HepG2 (cell line): Measurements from ENCODE around the gene RMI2. TPM values are rescaled to one million over a fixed set of nuclear protein-coding genes. Genes with fewer than 3 reads are reported as not detected.

Source experiments
- ATAC-seq: fragments of 200-7000 bp; cut with Tn5 transposase; 3 replicates; pipeline ENCODE4 v1.9.1; 2020; ENCODE audit warnings: mild to moderate bottlenecking, moderate library complexity
- BruUV-seq: library from RNA; stranded (reverse); fragments of 400-500 nt; replicated peaks from 2 replicates; lab custom pipeline; 2021; lab: Mats Ljungman, UMichigan
- CTCF ChIA-PET: fragments of 300-600 bp; formaldehyde crosslinking; extraction: SDS; loops from one replicate; lab custom pipeline; 2021; ENCODE audit warnings: low total read pairs, inconsistent platforms, low intra/inter-chr PET ratio; lab: Yijun Ruan, JAX
- POLR2A ChIA-PET: fragments of 350-600 bp; sonication (Branson Sonifier 250); formaldehyde crosslinking; loops from one replicate; lab custom pipeline; 2020; ENCODE audit warnings: antibody characterized with exemption, inconsistent platforms; lab: Yijun Ruan, JAX
- DNase-seq: peaks from one replicate; pipeline ENCODE4 v3.0.0-alpha.2; 2015; ENCODE audit warnings: low spot score
- FAIRE-seq: peaks from 3 replicates; lab custom pipeline; 2011; peaks lifted over from hg19 to GRCh38; lab: Jason Lieb, UNC
- H2AFZ ChIP-seq: one replicate; pipeline ENCODE4 v1.6.1; 2011; ENCODE audit warnings: low read length, inconsistent platforms
- H3K27ac ChIP-seq: fragments of 300-600 bp; 3 replicates; pipeline ENCODE4 v1.8.0; 2011; ENCODE audit warnings: mixed run types, mild to moderate bottlenecking, mixed read lengths, low read length, inconsistent platforms; ENCODE audit not compliant: insufficient read depth; ENCODE audit errors: extremely low read length
- H3K27me3 ChIP-seq, 2 experiments: fragments of 200-600 bp in 1 of 2; 2 replicates in 1 of 2; 3 replicates in 1 of 2; pipeline versions ENCODE4 v1.6.0 to v1.8.0; 2011; ENCODE audit warnings: low read length in 2 of 2, mild to moderate bottlenecking in 2 of 2, moderate library complexity in 2 of 2, inconsistent platforms in 1 of 2; ENCODE audit not compliant: insufficient read depth in 2 of 2, control insufficient read depth in 1 of 2
- H3K36me3 ChIP-seq, 2 experiments: fragments of 200-600 bp in 1 of 2; replicated peaks in 1 of 2; 2 replicates in 1 of 2; 3 replicates in 1 of 2; pipeline versions ENCODE4 v1.5.1 to v1.8.0; 2011; ENCODE audit warnings: low read length in 2 of 2, inconsistent platforms in 1 of 2; ENCODE audit not compliant: insufficient read depth in 2 of 2, control insufficient read depth in 1 of 2
- H3K4me1 ChIP-seq: 2 replicates; pipeline ENCODE4 v1.5.1; 2012; ENCODE audit warnings: low read length, inconsistent platforms; ENCODE audit not compliant: insufficient read depth
- H3K4me2 ChIP-seq: 2 replicates; pipeline ENCODE4 v1.6.0; 2011; ENCODE audit warnings: low read depth, low read length, inconsistent platforms
- H3K4me3 ChIP-seq, 3 experiments: fragments of 200-600 bp in 1 of 3; sonication (generic), shearing (Covaris generic) in 1 of 3; replicated peaks in 1 of 3; 2 replicates each; pipeline ENCODE4 v1.5.1; 2011 to 2016; ENCODE audit warnings: low read length in 3 of 3, inconsistent platforms in 2 of 3, low read depth in 2 of 3, mild to moderate bottlenecking in 2 of 3, control low read depth in 1 of 3, mixed read lengths in 1 of 3; ENCODE audit not compliant: insufficient read depth in 1 of 3
- H3K79me2 ChIP-seq: one replicate; pipeline ENCODE4 v1.6.1; 2011; ENCODE audit warnings: low read length, inconsistent platforms; ENCODE audit not compliant: insufficient read depth
- H3K9ac ChIP-seq: 2 replicates; pipeline ENCODE4 v1.6.0; 2011; ENCODE audit warnings: mild to moderate bottlenecking, low read depth, low read length, inconsistent platforms; ENCODE audit not compliant: insufficient read depth
- H3K9me3 ChIP-seq: 2 replicates; pipeline ENCODE4 v1.5.1; 2012; ENCODE audit warnings: mild to moderate bottlenecking, low read length
- H4K20me1 ChIP-seq: 2 replicates; pipeline ENCODE4 v1.6.0; 2011; ENCODE audit warnings: inconsistent platforms, mild to moderate bottlenecking, low read length, moderate library complexity; ENCODE audit not compliant: insufficient read depth
- GABPA ChIP-seq, 2 experiments: IDR thresholded peaks; 2 replicates each; pipeline ENCODE4 v1.6.1; 2011 to 2016; ENCODE audit warnings: low read depth in 2 of 2, low read length in 1 of 2, missing biosample characterization in 1 of 2, missing genetic modification characterization in 1 of 2
- GABPB1 ChIP-seq: IDR thresholded peaks from 2 replicates; pipeline ENCODE4 v1.6.1; 2016; ENCODE audit warnings: mild to moderate bottlenecking, missing genetic modification reagents, moderate library complexity, missing compliant biosample characterization
- GFI1 ChIP-seq: sonication (generic); formaldehyde crosslinking; IDR thresholded peaks from 2 replicates; pipeline ENCODE4 v1.5.0; 2020; ENCODE audit warnings: missing genetic modification reagents, mild to moderate bottlenecking, borderline replicate concordance
- HES4 ChIP-seq: sonication (generic); formaldehyde crosslinking; IDR thresholded peaks from 2 replicates; pipeline ENCODE4 v1.9.0; 2021; ENCODE audit warnings: mild to moderate bottlenecking, missing genetic modification reagents, borderline replicate concordance
- MATR3 ChIP-seq: sonication (generic); formaldehyde crosslinking; IDR thresholded peaks from 2 replicates; pipeline ENCODE4 v1.4.0; 2020; ENCODE audit warnings: missing genetic modification reagents
- NFIC ChIP-seq: IDR thresholded peaks from 2 replicates; pipeline ENCODE4 v1.6.1; 2012; ENCODE audit warnings: mild to moderate bottlenecking, low read length, inconsistent platforms
- SP5 ChIP-seq: IDR thresholded peaks from 2 replicates; pipeline ENCODE4 v1.6.1; 2016; ENCODE audit warnings: low read depth, borderline replicate concordance
- TBX2 ChIP-seq: sonication (generic); formaldehyde crosslinking; IDR thresholded peaks from 2 replicates; pipeline ENCODE4 v1.5.0; 2020; ENCODE audit warnings: missing genetic modification reagents, mild to moderate bottlenecking, borderline replicate concordance
- TCF7L2 ChIP-seq: IDR thresholded peaks from 2 replicates; pipeline ENCODE4 v1.6.1; 2011; ENCODE audit warnings: mild to moderate bottlenecking, low read depth, low read length, moderate library complexity
- ZNF121 ChIP-seq: sonication (generic); formaldehyde crosslinking; IDR thresholded peaks from 2 replicates; pipeline ENCODE4 v1.5.0; 2020; ENCODE audit warnings: mild to moderate bottlenecking, missing genetic modification reagents
- ZNF253 ChIP-seq: sonication (generic); formaldehyde crosslinking; IDR thresholded peaks from 2 replicates; pipeline ENCODE4 v1.8.0; 2022; ENCODE audit warnings: mild to moderate bottlenecking, missing genetic modification reagents, borderline replicate concordance
- ZNF432 ChIP-seq: sonication (generic); formaldehyde crosslinking; IDR thresholded peaks from 2 replicates; pipeline ENCODE4 v1.5.0; 2020; ENCODE audit warnings: missing genetic modification reagents, mild to moderate bottlenecking, borderline replicate concordance
- ZNF530 ChIP-seq: sonication (generic); formaldehyde crosslinking; IDR thresholded peaks from 2 replicates; pipeline ENCODE4 v1.5.0; 2020; ENCODE audit warnings: low read depth, mild to moderate bottlenecking, missing genetic modification reagents
- ZNF598 ChIP-seq: sonication (generic); formaldehyde crosslinking; IDR thresholded peaks from 2 replicates; pipeline ENCODE4 v1.5.1; 2020; ENCODE audit warnings: mild to moderate bottlenecking, missing genetic modification reagents, borderline replicate concordance
- ZNF768 ChIP-seq: sonication (generic); formaldehyde crosslinking; IDR thresholded peaks from 2 replicates; pipeline ENCODE4 v1.4.0; 2020; ENCODE audit warnings: missing genetic modification reagents
- ZNF772 ChIP-seq: sonication (generic); formaldehyde crosslinking; IDR thresholded peaks from 2 replicates; pipeline ENCODE4 v1.5.0; 2020; ENCODE audit warnings: mild to moderate bottlenecking, missing genetic modification reagents
- WGBS: methylation state at CpG from one replicate; pipeline ENCODE4 v1.1.6; 2017; ENCODE audit warnings: low lambda C conversion rate; 5-methylcytosine and 5-hydroxymethylcytosine counted together
- in situ Hi-C: cut with HindIII; loops from 2 replicates; pipeline ENCODE4 v1.10.0; 2017; ENCODE audit warnings: low pct_unique_long_range_greater_than_20kb; ENCODE audit not compliant: extremely low pct_ligation_motif_present
- intact Hi-C: fragments of 100-400 bp; cut with micrococcal nuclease; formaldehyde crosslinking; loops from one replicate; pipeline ENCODE4 v1.10.0; 2022; ENCODE audit not compliant: unreplicated experiment
- polyA plus RNA-seq, 8 experiments: library from polyadenylated mRNA; depleted of rRNA in 3 of 8; stranded (reverse) in 7 of 8; unstranded in 1 of 8; fragments of >200 nt; fragmentation: Illumina TruSeq in 4 of 8; extraction: Trizol in 4 of 8; gene quantifications; 2 replicates each; pipeline versions ENCODE4 v1.2.1 to v1.2.3, GENCODE V29; 2011 to 2016; ENCODE audit warnings: low read depth in 4 of 8, missing spikeins in 1 of 8, mixed read lengths in 1 of 8; ENCODE audit not compliant: insufficient read depth in 1 of 8
- total RNA-seq, 5 experiments: library from RNA; depleted of rRNA; stranded (reverse); fragments of >200 nt; fragmentation: Illumina TruSeq; extraction: Trizol; gene quantifications; 2 replicates each; pipeline ENCODE4 v1.2.3, GENCODE V29; 2016; ENCODE audit warnings: low read depth in 1 of 5
- TF ChIP-seq, protein P1 (sequence below): sonication (generic); formaldehyde crosslinking; IDR thresholded peaks from 2 replicates; pipeline ENCODE4 v1.5.0; 2020; ENCODE audit warnings: missing genetic modification reagents, mild to moderate bottlenecking, borderline replicate concordance

Gene RMI2
- total and polyA plus RNA-seq, 2 of the 13 experiments (the other 11 are each of a cell fraction or from before 2014, with no cell fraction given) = 24.5 to 55.7 TPM

DNA sequence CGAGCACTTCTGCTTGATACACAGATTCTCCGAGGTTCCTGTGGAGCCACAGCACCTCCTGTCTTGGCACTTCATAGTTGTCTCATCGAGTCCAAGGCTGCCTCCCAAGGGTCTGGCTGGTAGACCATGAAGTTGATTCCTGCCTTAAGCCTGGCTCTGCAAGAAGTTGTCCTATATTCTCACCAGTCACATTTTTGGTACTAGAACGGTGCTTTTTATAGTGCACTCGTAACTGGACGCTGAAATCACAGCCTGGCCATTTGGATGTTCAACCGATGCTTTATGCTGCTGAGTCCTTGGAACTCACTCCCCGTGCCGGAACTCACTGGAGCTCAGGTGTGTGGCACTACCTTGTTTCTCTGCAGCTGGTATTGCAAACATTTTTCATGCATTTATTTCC lies 35.6 kb downstream of the RMI2 start (continued):
- no peak for TF ChIP-seq SP5
- no peak for TF ChIP-seq GABPA (IDR thresholded peaks at IDR 0.05; ENCODE audit: low read depth, low read length)
- TF ChIP-seq GABPA (CRISPR knock-in tag; IDR thresholded peaks at IDR 0.05; ENCODE audit: low read depth) = no peak
- no peak for TF ChIP-seq ZNF432 (CRISPR knock-in tag)
- TF ChIP-seq TCF7L2 = no peak
- TF ChIP-seq NFIC = no peak
- TF ChIP-seq TBX2 (CRISPR knock-in tag) = no peak
- no peak for TF ChIP-seq ZNF598 (CRISPR knock-in tag)

DNA sequence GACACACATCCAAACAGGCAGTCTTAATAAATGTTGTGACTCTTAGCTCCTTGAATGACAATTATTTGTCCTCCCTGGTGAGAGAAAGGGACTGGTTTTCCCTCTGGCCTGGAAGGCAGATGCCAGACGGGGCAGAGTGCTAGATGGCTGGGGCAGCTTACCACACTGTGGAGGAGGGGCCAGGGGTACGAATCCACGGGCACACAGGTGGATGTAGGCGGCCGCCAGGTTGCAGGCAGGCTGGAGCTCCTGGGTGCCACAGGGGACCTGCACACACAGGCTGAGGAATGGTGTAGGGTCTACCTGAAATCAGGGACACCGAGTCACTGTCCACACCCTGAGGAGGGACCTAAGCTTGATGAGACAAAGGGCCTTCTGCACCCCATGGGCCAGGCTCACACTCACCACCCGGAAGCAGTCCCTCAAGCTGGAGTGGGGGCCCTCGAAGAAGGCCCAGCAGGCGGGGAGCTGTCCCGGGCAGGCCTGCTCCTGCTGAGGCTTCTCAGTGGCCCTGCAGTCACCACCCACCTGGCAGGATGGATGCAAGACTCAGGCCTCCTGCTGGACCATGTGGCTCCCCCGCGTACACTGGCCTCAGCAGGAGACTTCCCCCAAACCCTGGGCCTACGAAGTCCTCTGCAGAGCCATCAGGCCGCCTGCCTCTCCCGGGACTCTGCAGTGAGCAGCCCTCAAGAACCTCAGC lies 38.4 kb downstream of the RMI2 start:
- peaks cover 51% of the 10 kb centered on the region for H3K4me1 ChIP-seq
- H3K27me3 ChIP-seq = peaks cover 22 to 54% of the 10 kb centered on the region in 2 experiments
- no TSS peak for BruUV-seq
- intact Hi-C loops (no loop called here), in situ Hi-C loops (no loop called here)
- no peak overlapping the region for H3K27ac ChIP-seq
- H3K9me3 ChIP-seq = no peaks in the 10 kb centered on the region
- no peak for DNase-seq
- no peak for FAIRE-seq
- H4K20me1 ChIP-seq = no peaks in the 10 kb centered on the region
- WGBS = 30% methylated on average over 12 of the region's 15 CpGs
- H2AFZ ChIP-seq = no peak overlapping the region
- H3K4me3 ChIP-seq = no peak overlapping the region
- H3K79me2 ChIP-seq = no peaks in the 10 kb centered on the region
- POLR2A ChIA-PET = interaction anchor here (1.3 to 1.4 kb wide), 2 partner anchors 12 kb away, joined by 4 to 7 read pairs; no protein-coding TSS in a partner anchor
- no peaks in the 10 kb centered on the region for H3K36me3 ChIP-seq
- TF ChIP-seq HES4 (CRISPR knock-in tag) (no peak), ZNF772 (CRISPR knock-in tag) (peak; percentile 21; the same call in 1 of the 2 replicates), MATR3 (CRISPR knock-in tag) (peak; percentile 26; the same call in 1 of the 2 replicates), ZNF530 (CRISPR knock-in tag) (0 out of 2 replicates have a peak, but pooled peaks have one; percentile 2), ZNF253 (CRISPR knock-in tag) (0 out of 2 replicates have a peak, but pooled peaks have one; percentile 44), ZNF121 (CRISPR knock-in tag) (0 out of 2 replicates have a peak, but pooled peaks have one; percentile 16), GFI1 (CRISPR knock-in tag) (no peak), GABPB1 (CRISPR knock-in tag) (0 out of 2 replicates have a peak, but pooled peaks have one; percentile 34), ZNF768 (CRISPR knock-in tag) (peak; percentile 35; the same call in 1 of the 2 replicates)
- TF ChIP-seq, protein P1, sequence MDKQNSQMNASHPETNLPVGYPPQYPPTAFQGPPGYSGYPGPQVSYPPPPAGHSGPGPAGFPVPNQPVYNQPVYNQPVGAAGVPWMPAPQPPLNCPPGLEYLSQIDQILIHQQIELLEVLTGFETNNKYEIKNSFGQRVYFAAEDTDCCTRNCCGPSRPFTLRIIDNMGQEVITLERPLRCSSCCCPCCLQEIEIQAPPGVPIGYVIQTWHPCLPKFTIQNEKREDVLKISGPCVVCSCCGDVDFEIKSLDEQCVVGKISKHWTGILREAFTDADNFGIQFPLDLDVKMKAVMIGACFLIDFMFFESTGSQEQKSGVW (CRISPR knock-in tag) = no peak
- ATAC-seq = peak; percentile 4
- H3K9ac ChIP-seq = no peak overlapping the region
- CTCF ChIA-PET = interaction anchor here (1.0 kb wide), 1 partner anchor 12 kb away, joined by 3 read pairs; no protein-coding TSS in a partner anchor
- no peak overlapping the region for H3K4me2 ChIP-seq
